ENCODE data around the gene PARP15.
"Not testable (repeated sequence)": the region's sequence is repeated elsewhere in the genome, so short reads cannot be mapped to it uniquely, and the experiment has no call there.

Gene PARP15

GRCh38 chr3:122665226-122665786 is 87.9 kb downstream of the PARP15 start:
- DNase-seq: no peak

GRCh38 chr3:122665881-122666280 is 88.4 kb downstream of the PARP15 start:
- no peak for DNase-seq

DNA sequence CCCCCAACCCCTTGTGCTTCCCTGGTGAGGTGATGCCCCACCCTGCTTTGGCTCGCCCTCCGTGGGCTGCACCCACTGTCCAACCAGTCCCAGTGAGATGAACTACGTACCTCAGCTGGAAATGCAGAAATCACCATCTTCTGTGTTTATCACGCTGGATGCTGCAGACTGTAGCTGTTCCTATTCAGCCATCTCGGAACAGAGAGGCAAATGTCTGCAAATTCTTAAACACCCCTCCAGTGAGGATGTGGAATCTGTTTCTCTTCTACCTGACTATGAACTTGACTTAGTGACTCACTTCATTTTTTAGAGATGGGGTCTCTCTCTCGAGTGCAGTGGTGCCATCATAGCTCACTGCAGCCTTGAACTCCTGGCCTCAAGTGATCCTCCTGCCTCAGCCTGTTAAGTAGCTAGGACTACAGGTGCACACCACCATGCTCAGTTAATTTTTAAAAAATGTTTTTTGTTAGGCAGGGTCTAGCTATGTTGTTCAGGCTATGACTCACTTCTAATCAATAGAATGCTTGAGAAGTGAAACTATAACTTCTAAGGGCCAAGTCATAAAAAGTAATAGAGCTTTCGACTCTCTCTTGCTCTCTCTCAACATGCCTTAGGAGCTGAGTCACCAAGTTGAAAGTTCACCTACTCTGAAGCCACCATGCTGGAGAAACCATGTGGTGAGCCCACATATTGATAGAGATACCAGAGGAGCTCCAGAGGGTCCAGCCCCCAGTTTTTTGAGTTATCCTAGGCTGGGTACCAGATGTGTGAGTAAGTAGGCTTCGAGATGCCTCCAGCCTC is 91.7 kb downstream of the PARP15 start:
- no peak for DNase-seq

GRCh38 chr3:122671553-122671952 is 94.1 kb downstream of the PARP15 start:
- DNase-seq: no peak

DNA sequence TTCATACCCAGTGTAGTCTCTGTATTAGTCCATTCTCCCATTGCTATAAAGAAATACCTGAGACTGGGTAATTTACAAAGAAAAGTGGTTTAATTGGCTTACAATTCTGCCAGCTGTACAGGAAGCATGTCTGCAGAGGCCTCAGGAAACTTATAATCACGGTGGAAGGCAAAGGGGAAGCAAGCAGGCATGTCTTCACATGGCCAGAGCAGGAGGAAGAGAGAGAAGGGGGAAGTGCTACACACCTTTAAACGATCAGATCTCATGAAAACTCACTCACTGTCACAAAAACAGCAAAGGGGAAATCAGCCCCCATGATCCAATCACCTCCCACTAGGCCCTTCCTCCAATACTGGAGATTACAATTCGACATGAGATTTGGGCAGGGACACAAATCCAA is 96.9 kb downstream of the PARP15 start:
- no peak for DNase-seq

GRCh38 chr3:122676759-122677158 is 99.3 kb downstream of the PARP15 start:
- DNase-seq: no peak

DNA sequence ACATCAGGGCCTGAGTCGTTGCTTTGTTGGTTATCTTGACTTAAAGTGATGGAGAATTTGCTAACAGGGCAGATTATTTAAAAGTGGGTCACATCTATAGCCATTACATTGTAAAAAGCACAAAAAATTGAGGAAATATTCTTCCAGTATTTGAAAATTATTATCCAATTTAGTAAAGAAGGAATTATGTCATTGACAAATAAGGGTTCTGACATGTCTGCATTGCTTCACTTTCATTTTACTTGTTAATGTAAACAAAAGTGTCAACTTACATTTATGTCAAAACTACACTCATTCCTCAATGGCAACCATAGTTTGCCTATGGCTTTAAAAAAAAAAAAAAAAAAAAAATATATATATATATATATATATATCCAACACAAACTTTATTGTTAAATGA is 99.8 kb downstream of the PARP15 start:
- DNase-seq: no peak

DNA sequence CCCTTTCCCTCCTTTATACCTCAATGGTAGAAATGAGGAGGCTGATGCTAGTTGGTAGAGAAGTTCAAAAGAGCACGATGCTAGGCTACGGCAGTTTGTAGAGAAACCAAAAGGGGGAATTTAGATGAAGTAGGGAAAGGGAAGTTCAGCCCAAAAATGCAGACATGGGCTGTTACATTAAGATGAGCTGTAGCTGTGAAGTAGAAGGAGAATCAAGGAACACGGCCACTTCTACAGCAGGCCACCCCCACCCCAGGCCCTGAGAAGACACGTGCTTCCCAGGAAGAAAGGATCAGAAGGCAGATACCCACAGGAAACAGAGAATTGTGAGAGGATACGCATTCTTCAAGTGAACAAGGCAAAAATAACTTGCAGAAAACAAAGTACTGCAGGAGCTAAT is 101.1 kb downstream of the PARP15 start:
- peak in 5 of 56 donors; percentile 1 to 17 (median 4) for DNase-seq

DNA sequence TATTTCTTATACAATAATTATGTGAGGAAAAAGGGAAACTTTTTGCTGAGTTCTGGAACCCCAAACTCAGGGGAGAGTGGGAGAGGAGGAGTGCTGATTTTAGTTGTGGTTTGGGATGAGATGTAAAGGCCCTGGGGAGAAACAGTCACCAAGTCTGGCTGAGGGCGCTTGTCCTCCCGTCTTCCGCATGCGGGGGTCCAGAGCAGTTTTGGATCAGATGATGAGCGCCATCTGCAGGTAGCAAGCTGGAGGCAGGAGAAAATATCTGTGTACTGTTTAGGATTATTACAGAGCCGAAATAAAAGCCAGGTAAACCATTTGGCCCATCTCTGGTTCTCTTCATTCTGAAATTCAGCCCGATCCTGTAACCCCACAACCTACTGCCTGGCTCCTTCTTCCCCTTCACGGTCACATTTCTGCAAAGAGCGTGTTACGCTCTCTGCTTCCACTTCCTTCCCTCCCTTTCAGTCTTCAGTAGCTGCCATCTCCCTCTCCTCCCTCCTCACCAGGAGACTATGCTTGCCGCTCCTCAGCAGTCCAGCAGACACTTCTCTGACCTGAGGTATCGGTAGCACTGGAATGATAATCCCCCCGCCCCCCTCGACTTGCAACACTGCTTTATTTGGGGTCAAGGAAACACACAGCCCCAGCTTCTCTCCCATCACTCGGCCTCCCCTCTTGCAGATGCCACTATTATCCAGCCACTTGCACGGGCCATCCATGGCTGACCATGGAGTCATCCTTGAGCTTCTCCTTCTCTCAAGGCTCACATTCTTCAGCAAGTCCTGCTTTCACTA is 101.8 kb downstream of the PARP15 start:
- peak in 51 of 56 donors; percentile 5 to 82 (median 45) for DNase-seq

GRCh38 chr3:122679882-122680474 is 102.5 kb downstream of the PARP15 start:
- DNase-seq: peak in 3 of 56 donors; percentile 6 to 32 (median 22)

DNA sequence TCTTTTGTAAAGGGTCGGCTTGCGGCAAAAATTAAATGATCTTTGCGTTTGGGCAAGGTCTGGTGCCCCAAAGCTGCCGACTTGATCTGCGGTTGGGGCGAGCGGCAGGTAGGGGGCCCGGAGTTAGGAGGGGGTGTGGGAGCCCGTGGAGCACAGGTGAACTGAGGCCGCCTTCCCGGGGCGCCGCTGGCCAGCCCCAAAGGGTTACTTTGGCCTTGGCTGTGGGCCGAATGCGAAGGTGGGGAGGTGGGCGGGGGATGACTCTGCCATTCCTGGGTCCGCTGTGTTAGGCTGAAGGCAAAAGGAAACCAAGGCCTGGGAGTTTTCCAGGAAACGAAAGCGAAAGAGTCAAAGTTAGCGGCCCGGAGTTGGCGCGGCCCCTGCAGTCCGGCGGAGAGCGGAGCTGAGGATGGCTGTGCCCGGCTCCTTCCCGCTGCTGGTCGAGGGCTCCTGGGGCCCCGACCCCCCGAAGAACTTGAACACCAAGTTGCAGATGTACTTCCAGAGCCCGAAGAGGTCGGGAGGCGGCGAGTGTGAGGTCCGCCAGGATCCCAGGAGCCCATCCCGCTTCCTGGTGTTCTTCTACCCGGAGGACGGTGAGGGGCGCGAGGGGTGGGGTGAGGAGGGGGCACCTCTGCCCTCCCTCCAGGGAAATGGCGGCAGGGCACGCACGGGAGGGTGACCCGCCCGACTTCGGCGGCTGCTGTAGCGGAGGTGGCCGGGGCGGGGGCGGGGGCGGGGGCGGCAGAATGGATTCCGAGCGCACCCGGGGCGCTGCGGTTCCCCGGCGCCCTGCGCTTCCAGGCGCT is 103.2 kb downstream of the PARP15 start, which contains the start of gene PARP14:
Gene PARP14, plus strand, starts transcription at position 365 of the 809 bp plus-strand sequence. Its CDS starts 45 bp downstream, at position 410.
- peak in 38 of 56 donors; percentile 4 to 52 (median 27) for DNase-seq

- no peak for DNase-seq
These were observed 104.0 kb downstream of the PARP15 start for GRCh38 chr3:122681284-122681973.

DNA sequence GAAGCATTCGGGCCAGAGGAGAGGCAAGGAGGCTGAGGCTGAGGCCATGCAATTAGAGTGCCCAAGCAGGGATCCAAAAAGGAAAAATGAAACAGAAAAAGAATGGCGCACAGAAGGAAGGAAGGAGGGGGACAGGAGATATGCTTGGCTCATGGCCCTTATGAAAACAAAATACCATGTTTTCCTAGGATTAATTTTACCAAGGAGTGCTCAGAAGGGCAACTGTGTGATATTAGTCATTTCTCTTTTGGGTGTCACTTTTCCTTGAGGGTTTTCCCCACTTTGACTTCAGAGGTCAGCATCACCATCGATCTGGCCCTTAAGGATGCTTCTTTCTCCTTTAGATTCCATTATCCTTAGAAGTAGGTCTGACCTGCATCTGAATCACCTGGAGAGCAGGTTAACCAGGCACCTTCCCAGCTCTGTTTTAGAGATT is 104.5 kb downstream of the PARP15 start:
- no peak for DNase-seq

GRCh38 chr3:122682778-122683411 is 105.4 kb downstream of the PARP15 start:
- DNase-seq: not testable (repeated sequence)

DNA sequence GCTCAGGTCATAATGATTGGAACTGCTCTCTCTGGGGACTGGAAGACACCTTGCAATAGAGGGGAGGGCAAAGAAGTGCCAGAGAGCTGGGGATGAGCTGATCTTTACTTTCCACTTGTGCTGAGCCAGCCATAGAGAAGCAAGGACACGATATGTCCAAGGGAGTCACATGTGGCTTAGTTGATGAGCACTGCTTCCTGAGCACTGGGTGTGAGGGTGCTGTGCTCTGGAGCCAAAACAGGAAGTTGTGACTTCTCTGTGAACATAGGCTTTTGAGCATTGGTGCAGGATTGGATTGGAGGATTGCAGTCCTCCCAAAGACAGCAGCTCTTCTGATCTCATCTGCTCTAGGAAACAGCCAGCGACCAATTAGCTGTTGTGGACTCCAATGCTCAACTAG is 109.8 kb downstream of the PARP15 start:
- no peak for DNase-seq

Measured in amygdala (tissue), 56 donors.